ENCODE data around the gene PMM2.

PMM2 gene

GRCh38 chr16:8886593-8887430, 89.2 kb downstream of the PMM2 start:
- no peak for DNase-seq (ENCODE audit: low read depth, low spot score)

GRCh38 chr16:8887431-8887765, 89.8 kb downstream of the PMM2 start:
- DNase-seq (ENCODE audit: low read depth, low spot score): no peak

GRCh38 chr16:8887952-8888560, 90.4 kb downstream of the PMM2 start:
- DNase-seq (ENCODE audit: low read depth, low spot score): no peak

- no peak for DNase-seq (ENCODE audit: low read depth, low spot score)
Observed at GRCh38 chr16:8888951-8889892, 91.6 kb downstream of the PMM2 start.

GRCh38 chr16:8889893-8890548, 92.4 kb downstream of the PMM2 start:
- DNase-seq (ENCODE audit: low read depth, low spot score): no peak

- no peak for DNase-seq (ENCODE audit: low read depth, low spot score)
Observed at GRCh38 chr16:8890549-8890921, 92.9 kb downstream of the PMM2 start.

- DNase-seq (ENCODE audit: low read depth, low spot score): no peak
Observed at GRCh38 chr16:8892101-8892575, 94.5 kb downstream of the PMM2 start.

- DNase-seq (ENCODE audit: low read depth, low spot score): no peak
Observed at GRCh38 chr16:8893426-8893825, 95.8 kb downstream of the PMM2 start.

- DNase-seq (ENCODE audit: low read depth, low spot score): no peak
Observed at GRCh38 chr16:8893976-8894690, 96.5 kb downstream of the PMM2 start.

GRCh38 chr16:8894736-8895334, 97.2 kb downstream of the PMM2 start:
- DNase-seq (ENCODE audit: low read depth, low spot score): no peak

GRCh38 chr16:8898660-8899318, 101.2 kb downstream of the PMM2 start:
- DNase-seq (ENCODE audit: low read depth, low spot score): no peak
